ENCODE measurements around the gene GALNT4. TPM values are rescaled to one million over a fixed set of nuclear protein-coding genes. Genes with fewer than 3 reads are reported as not detected.

Gene GALNT4
- total RNA-seq, 1 donor from 2014 or later, result 5.7 TPM

DNA sequence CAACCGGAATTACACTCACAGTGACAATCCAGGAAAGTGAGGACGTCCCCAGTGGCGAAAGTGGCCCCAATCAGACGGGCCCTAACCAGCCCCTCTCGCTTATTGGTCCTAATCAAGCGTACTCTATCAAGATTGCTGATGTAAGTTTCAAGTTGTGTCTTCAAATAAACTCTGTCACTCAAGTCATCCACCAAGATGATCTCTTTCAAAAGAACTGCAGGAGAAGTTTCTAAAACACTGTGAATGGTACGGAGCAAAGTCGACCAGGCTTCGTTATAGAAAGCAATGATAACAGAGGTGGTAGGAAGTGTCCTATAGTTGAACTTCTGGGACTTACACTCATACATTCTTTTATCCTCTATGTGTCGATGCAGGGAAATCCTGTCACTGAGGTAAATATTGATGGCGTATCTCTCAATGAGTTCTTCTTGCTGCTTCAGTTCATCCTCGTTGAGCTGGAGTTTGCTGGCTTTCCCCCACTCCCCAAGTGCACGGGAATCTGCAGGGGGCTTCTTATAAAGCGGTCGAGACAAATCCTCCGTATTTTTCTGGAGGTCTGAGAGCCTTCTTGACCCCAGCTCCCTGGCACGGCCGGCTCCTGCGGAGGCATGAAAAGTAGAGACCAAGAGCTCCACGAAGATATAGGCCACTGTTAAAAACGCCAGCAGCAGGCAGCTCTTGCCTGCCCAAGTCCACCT, 604 bp downstream of the GALNT4 start:
- no peak for DNase-seq (ENCODE audit: low read depth)
- TF ChIP-seq, protein P1, sequence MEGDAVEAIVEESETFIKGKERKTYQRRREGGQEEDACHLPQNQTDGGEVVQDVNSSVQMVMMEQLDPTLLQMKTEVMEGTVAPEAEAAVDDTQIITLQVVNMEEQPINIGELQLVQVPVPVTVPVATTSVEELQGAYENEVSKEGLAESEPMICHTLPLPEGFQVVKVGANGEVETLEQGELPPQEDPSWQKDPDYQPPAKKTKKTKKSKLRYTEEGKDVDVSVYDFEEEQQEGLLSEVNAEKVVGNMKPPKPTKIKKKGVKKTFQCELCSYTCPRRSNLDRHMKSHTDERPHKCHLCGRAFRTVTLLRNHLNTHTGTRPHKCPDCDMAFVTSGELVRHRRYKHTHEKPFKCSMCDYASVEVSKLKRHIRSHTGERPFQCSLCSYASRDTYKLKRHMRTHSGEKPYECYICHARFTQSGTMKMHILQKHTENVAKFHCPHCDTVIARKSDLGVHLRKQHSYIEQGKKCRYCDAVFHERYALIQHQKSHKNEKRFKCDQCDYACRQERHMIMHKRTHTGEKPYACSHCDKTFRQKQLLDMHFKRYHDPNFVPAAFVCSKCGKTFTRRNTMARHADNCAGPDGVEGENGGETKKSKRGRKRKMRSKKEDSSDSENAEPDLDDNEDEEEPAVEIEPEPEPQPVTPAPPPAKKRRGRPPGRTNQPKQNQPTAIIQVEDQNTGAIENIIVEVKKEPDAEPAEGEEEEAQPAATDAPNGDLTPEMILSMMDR (conservative IDR thresholded peaks at IDR 0.05; ENCODE audit: low read depth, low read length), result no peak
- H3K4me3 ChIP-seq (ENCODE audit: low read depth, low read length), result peak overlapping the region; percentile 94

DNA sequence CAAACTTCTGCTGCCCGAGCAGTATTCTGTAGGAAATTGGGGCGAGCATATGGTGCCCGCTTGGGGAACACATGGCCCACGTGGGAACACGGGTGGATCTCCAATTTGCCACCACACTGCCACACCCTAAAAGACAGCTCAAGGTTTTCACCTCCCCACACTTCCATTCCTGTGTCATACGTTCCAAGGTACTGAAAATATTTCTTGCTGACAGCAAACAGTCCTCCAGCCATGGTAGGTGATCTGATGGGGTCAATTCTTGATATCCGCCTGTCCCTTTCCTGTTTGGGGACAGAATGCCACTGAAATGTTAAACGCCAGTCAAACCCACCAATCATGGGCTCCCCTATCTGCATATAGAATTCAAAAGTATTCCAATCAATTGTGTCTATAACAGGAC, 1.2 kb downstream of the GALNT4 start:
- TF ChIP-seq, protein P1 (conservative IDR thresholded peaks at IDR 0.05; ENCODE audit: low read depth, low read length), result no peak
- H3K4me3 ChIP-seq (ENCODE audit: low read depth, low read length), result peak overlapping the region; percentile 94
- no peak for DNase-seq (ENCODE audit: low read depth)

DNA sequence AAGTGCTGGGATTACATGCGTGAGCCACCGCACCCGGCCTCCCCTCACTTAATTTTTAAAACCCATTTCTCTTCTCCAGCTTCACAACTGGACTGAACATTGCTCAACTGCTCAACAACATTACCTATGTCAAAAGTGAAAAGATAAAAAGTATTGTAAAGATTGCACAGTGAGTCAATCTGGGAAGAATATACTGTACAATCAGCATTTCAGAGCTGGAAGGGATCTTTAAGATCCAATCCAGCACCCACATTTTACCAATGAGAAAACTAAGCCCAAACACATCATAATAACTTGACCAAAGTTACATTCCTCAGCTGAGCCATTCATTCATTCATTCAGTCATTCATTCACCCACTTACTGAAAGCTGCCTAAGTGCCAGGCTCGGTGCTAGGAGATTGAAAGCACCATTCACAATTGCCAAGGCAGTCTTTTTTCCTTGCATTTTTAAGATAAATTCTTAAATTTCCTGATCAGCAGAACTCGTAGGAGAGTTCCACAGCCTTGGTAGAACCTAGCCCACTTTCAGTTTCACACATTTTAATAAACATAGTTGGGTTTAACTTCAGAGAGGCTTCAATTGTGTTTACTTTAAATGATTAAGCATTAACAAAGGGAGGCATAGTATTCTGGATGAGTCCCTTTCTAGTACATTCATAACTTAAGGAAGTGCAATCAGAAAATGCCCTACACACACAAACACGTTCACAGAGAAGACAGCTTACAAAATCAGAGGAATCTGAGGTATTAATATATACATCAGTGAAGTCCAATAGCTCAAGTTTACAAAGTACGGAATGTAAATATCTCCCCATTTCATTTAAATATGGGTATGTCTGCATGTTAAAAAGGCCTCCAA, 3.0 kb downstream of the GALNT4 start:
- TF ChIP-seq, protein P1 (conservative IDR thresholded peaks at IDR 0.05; ENCODE audit: low read depth, low read length), result no peak
- DNase-seq (ENCODE audit: low read depth), result no peak
- peak overlapping the region; percentile 34 for H3K4me3 ChIP-seq (ENCODE audit: low read depth, low read length)

DNA sequence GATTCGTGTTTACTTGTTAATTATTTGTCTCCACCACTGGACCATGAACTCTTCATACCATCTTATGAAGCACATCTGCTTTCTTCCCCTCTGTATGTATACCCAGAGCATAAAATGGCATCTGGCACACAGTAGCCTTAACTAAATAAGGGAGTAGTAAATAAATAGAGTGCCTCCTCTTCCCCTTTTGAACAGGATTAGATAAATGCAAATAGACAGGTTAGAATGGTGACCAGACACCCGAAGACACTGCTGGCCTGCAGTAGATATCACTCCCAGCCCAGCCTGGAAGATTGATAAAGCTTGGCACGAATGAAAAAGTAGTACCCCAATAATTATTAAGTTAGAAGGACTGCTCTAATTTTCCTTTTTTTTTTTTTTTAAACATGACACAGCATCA, 6.9 kb downstream of the GALNT4 start:
- H3K4me3 ChIP-seq (ENCODE audit: low read depth, low read length), result no peak overlapping the region
- DNase-seq (ENCODE audit: low read depth), result no peak
- TF ChIP-seq, protein P1 (conservative IDR thresholded peaks at IDR 0.05; ENCODE audit: low read depth, low read length), result no peak

DNA sequence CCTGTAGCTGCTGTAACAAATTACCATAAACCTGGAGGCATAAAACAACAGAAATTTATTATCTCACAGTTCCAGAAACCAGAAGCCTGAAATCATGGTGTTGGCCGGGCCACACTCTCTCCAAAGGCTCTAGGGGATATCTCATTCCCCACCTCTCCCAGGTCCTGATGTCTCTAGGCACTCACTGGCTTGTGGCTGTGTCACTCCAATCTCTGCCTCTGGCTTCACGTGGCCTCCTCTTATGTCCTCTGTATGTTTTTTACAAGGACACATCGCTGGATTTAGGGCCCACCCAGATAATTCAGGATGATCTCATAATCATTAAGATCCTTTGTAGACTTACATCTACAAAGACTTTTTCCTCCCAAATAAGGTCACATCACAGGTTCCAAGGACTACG, 8.0 kb downstream of the GALNT4 start:
- no peak overlapping the region for H3K4me3 ChIP-seq (ENCODE audit: low read depth, low read length)
- TF ChIP-seq, protein P1 (conservative IDR thresholded peaks at IDR 0.05; ENCODE audit: low read depth, low read length), result no peak
- no peak for DNase-seq (ENCODE audit: low read depth)

DNA sequence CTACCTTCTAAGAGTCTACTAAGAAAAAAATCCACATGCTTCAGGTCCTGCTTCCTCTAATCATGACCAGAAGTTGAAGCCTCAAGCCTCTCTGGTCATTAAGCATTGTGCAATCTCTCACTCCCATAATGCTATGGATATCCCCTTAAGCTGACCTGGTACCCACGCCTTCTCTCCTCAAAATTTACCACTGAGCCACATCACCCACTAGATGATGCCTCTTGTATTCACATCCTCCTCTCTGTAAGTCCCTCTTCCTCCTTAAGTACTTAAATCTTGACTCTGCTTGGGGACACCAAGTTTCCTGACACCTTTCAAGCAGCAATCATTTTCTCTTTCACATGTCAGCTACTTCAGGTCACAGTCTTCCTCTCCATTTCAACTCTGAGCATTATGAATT, 9.8 kb downstream of the GALNT4 start:
- no peak for DNase-seq (ENCODE audit: low read depth)
- TF ChIP-seq, protein P1 (conservative IDR thresholded peaks at IDR 0.05; ENCODE audit: low read depth, low read length), result no peak
- no peak overlapping the region for H3K4me3 ChIP-seq (ENCODE audit: low read depth, low read length)
